HEK293T (cell line): ENCODE measurements around the gene CLMP.

ENCODE experiments used
- ARNT ChIP-seq: fragments of 450-650 bp; IDR thresholded peaks from 2 replicates; pipeline ENCODE4 v1.6.1; 2017; ENCODE audit warnings: mild to moderate bottlenecking
- FOXK2 ChIP-seq: fragments of 450-650 bp; IDR thresholded peaks from 2 replicates; pipeline ENCODE4 v1.6.1; 2016; ENCODE audit warnings: mild to moderate bottlenecking
- FOXM1 ChIP-seq: fragments of 450-650 bp; IDR thresholded peaks from 2 replicates; pipeline ENCODE4 v1.6.1; 2017; ENCODE audit warnings: mild to moderate bottlenecking, borderline replicate concordance
- L3MBTL2 ChIP-seq: fragments of 450-650 bp; conservative IDR thresholded peaks from 2 replicates; pipeline ENCODE4 v1.6.1; 2016; ENCODE audit warnings: mild to moderate bottlenecking
- LEF1 ChIP-seq: fragments of 450-650 bp; IDR thresholded peaks from 2 replicates; pipeline ENCODE4 v1.6.1; 2017; ENCODE audit warnings: mild to moderate bottlenecking, borderline replicate concordance

DNA sequence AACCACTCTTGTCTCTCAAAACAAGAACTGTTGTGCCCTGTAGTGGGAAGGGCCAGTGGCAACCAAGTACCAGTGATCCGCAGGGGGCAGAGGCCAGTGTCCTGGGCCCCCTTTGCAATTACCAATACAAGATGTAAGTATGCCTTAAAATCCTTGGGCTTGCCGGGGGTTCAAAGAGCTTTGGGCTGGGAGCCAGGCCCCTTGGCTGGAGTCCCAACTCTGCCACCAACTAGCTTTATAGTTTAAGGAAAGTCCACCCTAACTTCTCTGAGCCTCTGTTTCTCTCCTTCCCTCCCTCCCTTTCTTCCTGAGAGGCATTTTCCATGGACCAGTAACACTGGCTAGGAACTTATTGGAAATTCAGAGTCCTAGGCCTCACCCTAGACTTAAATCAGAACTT lies 15.5 kb downstream of the CLMP start:
- no peak for TF ChIP-seq L3MBTL2
- no peak for TF ChIP-seq LEF1
- TF ChIP-seq ARNT: no peak
- TF ChIP-seq FOXK2: no peak
- no peak for TF ChIP-seq FOXM1
